Thoracic aorta (tissue), 2 donors: ENCODE measurements around the gene RNASE7. TPM values are rescaled to one million over a fixed set of nuclear protein-coding genes. Genes with fewer than 3 reads are reported as not detected.
"Not testable (repeated sequence)": the region's sequence is repeated elsewhere in the genome, so short reads cannot be mapped to it uniquely, and the experiment has no call there.

Experiments used
- ATAC-seq: fragments of 150-250 bp; one replicate; pipeline ENCODE4 v1.8.0; 2017; ENCODE audit warnings: low read depth; ENCODE audit not compliant: insufficient number of reproducible peaks, low FRiP score
- DNase-seq: peaks from one replicate; pipeline ENCODE4 v3.0.0-alpha.2; 2020; ENCODE audit warnings: low spot score
- H3K27ac ChIP-seq, 2 donors: fragments of 200-600 bp; sonication (generic); 1 replicate in 1 of 2; 2 replicates in 1 of 2; pipeline ENCODE4 v1.5.1; 2016; ENCODE audit warnings: mild to moderate bottlenecking in 2 of 2, moderate library complexity in 2 of 2
- H3K27me3 ChIP-seq: fragments of 200-600 bp; sonication (generic); replicated peaks from 2 replicates; pipeline ENCODE4 v1.6.0; 2016; ENCODE audit warnings: mild to moderate bottlenecking; ENCODE audit not compliant: insufficient read depth
- H3K36me3 ChIP-seq: fragments of 200-600 bp; sonication (generic); one replicate; pipeline ENCODE4 v1.5.1; 2016
- H3K4me1 ChIP-seq, 2 donors: fragments of 200-600 bp; sonication (generic); 1 replicate in 1 of 2; 2 replicates in 1 of 2; pipeline versions ENCODE4 v1.5.1 to v1.6.0; 2016; ENCODE audit warnings: low read depth in 2 of 2, mild to moderate bottlenecking in 1 of 2; ENCODE audit not compliant: control insufficient read depth in 1 of 2
- H3K4me3 ChIP-seq: fragments of 200-600 bp; sonication (generic); 2 replicates; pipeline ENCODE4 v1.5.1; 2016; ENCODE audit warnings: mild to moderate bottlenecking
- H3K9me3 ChIP-seq: fragments of 200-600 bp; sonication (generic); 2 replicates; pipeline ENCODE4 v1.5.1; 2016
- CTCF ChIP-seq: fragments of 200-600 bp; sonication (generic); IDR thresholded peaks from one replicate; pipeline ENCODE4 v1.5.1; 2019; ENCODE audit warnings: antibody characterized with exemption
- total RNA-seq, 2 donors: library from RNA; depleted of rRNA; stranded (reverse); fragments of >200 nt; gene quantifications; one replicate each; pipeline versions ENCODE4 v1.1.0 to v1.2.3, GENCODE V29; 2016

RNASE7 gene
- total RNA-seq, 2 donors from 2014 or later = 0.27 TPM; not detected in 1

- peaks cover 0 to 6% of the 10 kb centered on the region in 2 donors for H3K4me1 ChIP-seq
- H3K27ac ChIP-seq = no peak within 1 kb of the TSS
- no peaks in the 10 kb centered on the region for H3K27me3 ChIP-seq
- ATAC-seq (no peak), DNase-seq (no peak)
- no peaks in the 10 kb centered on the region for H3K9me3 ChIP-seq
- H3K4me3 ChIP-seq = no peak within 1 kb of the TSS
- TF ChIP-seq CTCF = no peak
- H3K36me3 ChIP-seq = peaks cover 26% of the 10 kb centered on the region
These were observed 43.3 kb upstream of the RNASE7 start, which contains the start of gene SLC39A2 for GRCh38 chr14:20998674-20999366. TSS of gene SLC39A2 (plus strand) at chr14:20999293. CDS start at chr14:20999447, 154 bp downstream.

GRCh38 chr14:20999591-20999990 is 42.6 kb upstream of the RNASE7 start:
- H3K27me3 ChIP-seq = no peaks in the 10 kb centered on the region
- peaks cover 0 to 6% of the 10 kb centered on the region in 2 donors for H3K4me1 ChIP-seq
- ATAC-seq (no peak), DNase-seq (no peak)
- H3K27ac ChIP-seq = no peak overlapping the region
- peaks cover 21% of the 10 kb centered on the region for H3K36me3 ChIP-seq
- H3K4me3 ChIP-seq = no peak overlapping the region
- H3K9me3 ChIP-seq = no peaks in the 10 kb centered on the region
- TF ChIP-seq CTCF = no peak

DNA sequence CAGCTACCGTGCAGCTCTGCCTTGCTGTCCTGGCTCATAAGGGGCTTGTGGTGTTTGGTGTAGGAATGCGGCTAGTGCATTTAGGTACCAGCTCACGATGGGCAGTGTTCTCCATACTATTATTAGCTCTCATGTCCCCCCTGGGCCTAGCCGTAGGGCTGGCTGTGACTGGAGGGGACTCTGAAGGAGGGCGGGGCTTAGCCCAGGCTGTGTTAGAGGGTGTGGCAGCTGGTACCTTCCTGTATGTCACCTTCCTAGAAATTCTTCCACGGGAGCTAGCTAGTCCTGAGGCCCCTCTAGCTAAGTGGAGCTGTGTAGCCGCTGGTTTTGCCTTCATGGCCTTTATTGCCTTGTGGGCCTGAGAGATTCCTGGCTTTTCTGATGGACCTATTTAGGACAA is 40.9 kb upstream of the RNASE7 start:
- Histone ChIP-seq H3K4me1 (peaks cover 0 to 6% of the 10 kb centered on the region in 2 donors), H3K36me3 (peaks cover 5% of the 10 kb centered on the region), H3K4me3 (no peak overlapping the region), H3K27ac (no peak overlapping the region), H3K9me3 (no peaks in the 10 kb centered on the region), H3K27me3 (no peaks in the 10 kb centered on the region)
- ATAC-seq = no peak
- DNase-seq = no peak
- no peak for TF ChIP-seq CTCF

DNA sequence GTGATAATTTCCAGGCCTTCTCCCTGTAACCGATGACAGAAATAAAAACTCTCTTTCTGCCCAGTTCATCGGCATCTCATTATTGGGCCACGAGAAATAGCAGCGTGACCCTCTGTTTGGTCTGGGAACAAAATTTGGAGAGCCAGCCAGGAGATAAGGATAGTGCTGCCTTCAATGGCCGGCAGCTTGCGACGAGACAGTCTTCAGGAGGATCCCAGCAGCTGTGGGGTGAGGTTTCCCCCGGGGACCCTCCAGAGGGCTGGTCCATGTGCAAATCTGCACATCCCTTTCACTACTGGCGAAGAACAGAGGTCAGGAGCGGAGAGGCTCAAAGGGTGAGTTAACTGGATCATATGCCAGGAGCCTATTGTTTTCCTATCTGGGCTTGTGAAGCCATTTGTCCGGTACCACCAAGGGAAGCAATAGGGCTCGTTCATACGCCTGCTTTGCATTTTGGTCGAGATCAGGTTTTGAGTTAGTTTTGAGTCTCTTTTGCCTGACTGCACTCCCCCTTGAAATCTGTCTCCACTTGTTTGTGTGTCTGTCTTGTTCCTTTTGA is 38.3 kb upstream of the RNASE7 start:
- H3K9me3 ChIP-seq = no peaks in the 10 kb centered on the region
- H3K27me3 ChIP-seq = no peaks in the 10 kb centered on the region
- DNase-seq (no peak), ATAC-seq (no peak)
- H3K4me3 ChIP-seq = no peak overlapping the region
- H3K4me1 ChIP-seq = peaks cover 0 to 4% of the 10 kb centered on the region in 2 donors
- TF ChIP-seq CTCF = no peak
- H3K27ac ChIP-seq = no peak overlapping the region
- H3K36me3 ChIP-seq = no peaks in the 10 kb centered on the region

GRCh38 chr14:21009721-21010120 is 32.4 kb upstream of the RNASE7 start:
- not testable (repeated sequence) for DNase-seq, H3K27me3 ChIP-seq, H3K27ac ChIP-seq, H3K4me3 ChIP-seq, H3K36me3 ChIP-seq, H3K4me1 ChIP-seq, ATAC-seq, H3K9me3 ChIP-seq
